Measurements from ENCODE around the gene SH3RF1.

DNA sequence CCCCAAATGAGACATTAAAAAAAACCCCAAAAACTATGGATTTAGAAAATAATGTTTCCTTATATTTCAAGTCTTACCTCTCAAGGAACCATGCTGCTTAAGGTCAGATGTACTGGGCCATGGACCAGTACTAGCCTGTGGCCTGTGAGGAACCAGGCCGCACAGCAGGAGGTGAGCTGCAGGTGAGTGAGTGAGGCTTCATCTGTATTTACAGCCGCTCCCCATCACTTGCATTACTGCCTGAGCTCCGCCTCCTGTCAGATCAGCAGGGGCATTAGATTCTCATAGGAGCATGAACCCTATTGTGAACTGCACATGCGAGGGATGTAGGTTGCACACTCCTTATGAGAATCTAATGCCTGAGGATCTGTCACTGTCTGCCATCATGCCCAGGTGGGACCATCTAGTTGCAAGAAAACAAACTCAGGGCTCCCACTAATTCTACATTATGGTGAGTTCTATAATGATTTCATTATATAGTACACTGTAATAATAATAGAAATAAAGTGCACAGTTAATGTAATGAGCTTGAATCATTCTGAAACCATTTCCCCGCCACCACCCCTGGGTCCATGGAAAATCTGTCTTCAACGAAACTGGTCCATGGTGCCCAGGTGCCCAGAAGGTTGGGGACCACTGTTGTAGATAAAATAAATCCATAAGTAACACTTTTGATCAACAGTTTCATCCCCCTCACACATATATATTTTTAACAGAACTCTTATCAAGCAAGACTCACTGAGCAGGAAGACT is 155.4 kb downstream of the SH3RF1 start:
- no peak for TF ChIP-seq POLR2A (IDR thresholded peaks at IDR 0.05; ENCODE audit: low read depth, low read length)
- no peak for TF ChIP-seq POLR2AphosphoS5 (IDR thresholded peaks at IDR 0.05; ENCODE audit: low read depth, low read length)
- TF ChIP-seq POU2F2 (IDR thresholded peaks at IDR 0.05; ENCODE audit: low read depth, low read length), result no peak
- no peak for TF ChIP-seq TAF1 (IDR thresholded peaks at IDR 0.05; ENCODE audit: low read depth, low read length)
- no peak for TF ChIP-seq SPI1 (IDR thresholded peaks at IDR 0.05; ENCODE audit: low read depth, low read length)
- no peak for TF ChIP-seq PAX5 (IDR thresholded peaks at IDR 0.05; ENCODE audit: insufficient read depth, low read length, severe bottlenecking)

Measured in GM12891 (cell line).